GM12873 (cell line): Measurements from ENCODE around the gene SLC1A1.

Source experiments
- CTCF ChIP-seq: IDR thresholded peaks from 2 replicates; pipeline ENCODE4 v1.5.1; 2012; ENCODE audit warnings: low read depth, mild to moderate bottlenecking, moderate library complexity, low read length, control low read depth; ENCODE audit not compliant: insufficient read depth; ENCODE audit errors: missing control alignments

Gene SLC1A1

GRCh38 chr9:4514252-4515128 lies 24.2 kb downstream of the SLC1A1 start:
- no peak for TF ChIP-seq CTCF

GRCh38 chr9:4515958-4516375 lies 25.7 kb downstream of the SLC1A1 start:
- TF ChIP-seq CTCF = no peak

- TF ChIP-seq CTCF = no peak
Measured at GRCh38 chr9:4517274-4517673, 27.0 kb downstream of the SLC1A1 start.

GRCh38 chr9:4519604-4520003 lies 29.3 kb downstream of the SLC1A1 start:
- no peak for TF ChIP-seq CTCF

- no peak for TF ChIP-seq CTCF
Measured at GRCh38 chr9:4520055-4520454, 29.8 kb downstream of the SLC1A1 start.

- no peak for TF ChIP-seq CTCF
Measured at GRCh38 chr9:4530375-4530774, 40.1 kb downstream of the SLC1A1 start.

GRCh38 chr9:4537581-4537980 lies 47.3 kb downstream of the SLC1A1 start:
- TF ChIP-seq CTCF = no peak
